Loucy (cell line): ENCODE measurements around the gene C20orf202.

ENCODE experiments used
- H2AFZ ChIP-seq: fragments of 200-600 bp; sonication (generic); 2 replicates; pipeline ENCODE4 v1.6.0; 2016; ENCODE audit warnings: antibody characterized with exemption, mild to moderate bottlenecking, low read length, moderate library complexity
- H3F3A ChIP-seq: fragments of 200-600 bp; 2 replicates; pipeline ENCODE4 v1.6.0; 2016; ENCODE audit warnings: antibody characterized with exemption, low read depth, mild to moderate bottlenecking
- H3K27me3 ChIP-seq: fragments of 200-600 bp; sonication (generic); 2 replicates; pipeline ENCODE4 v1.6.1; 2014; ENCODE audit warnings: low read length, mild to moderate bottlenecking; ENCODE audit not compliant: insufficient read depth, poor library complexity, severe bottlenecking
- H3K36me3 ChIP-seq: fragments of 200-600 bp; sonication (generic); 2 replicates; pipeline ENCODE4 v1.6.1; 2016; ENCODE audit warnings: low read length; ENCODE audit not compliant: insufficient read depth
- H3K4me1 ChIP-seq: fragments of 200-600 bp; sonication (generic); 2 replicates; pipeline ENCODE4 v1.5.1; 2014; ENCODE audit warnings: low read length, mild to moderate bottlenecking; ENCODE audit not compliant: insufficient read depth, poor library complexity, severe bottlenecking
- H3K4me2 ChIP-seq: fragments of 200-600 bp; sonication (generic); 2 replicates; pipeline ENCODE4 v1.6.0; 2014; ENCODE audit warnings: antibody characterized with exemption, low read length, low read depth, mild to moderate bottlenecking; ENCODE audit not compliant: poor library complexity, severe bottlenecking
- H3K4me3 ChIP-seq: fragments of 200-600 bp; sonication (generic); 2 replicates; pipeline ENCODE4 v1.5.1; 2014; ENCODE audit warnings: low read length, mild to moderate bottlenecking, mixed read lengths; ENCODE audit not compliant: poor library complexity, severe bottlenecking
- H3K79me2 ChIP-seq: fragments of 200-600 bp; sonication (generic); 2 replicates; pipeline ENCODE4 v1.6.1; 2014; ENCODE audit warnings: low read length; ENCODE audit not compliant: insufficient read depth
- H3K9ac ChIP-seq: fragments of 200-600 bp; sonication (generic); 2 replicates; pipeline ENCODE4 v1.6.0; 2014; ENCODE audit warnings: mild to moderate bottlenecking, low read depth, low read length, moderate library complexity; ENCODE audit not compliant: poor library complexity, severe bottlenecking
- H3K9me2 ChIP-seq: fragments of 200-600 bp; sonication (generic); replicated peaks from 2 replicates; pipeline ENCODE4 v1.6.1; 2016; ENCODE audit warnings: low read depth, low read length, mixed read lengths
- H3K9me3 ChIP-seq: fragments of 200-600 bp; sonication (generic); 2 replicates; pipeline ENCODE4 v1.6.1; 2014; ENCODE audit warnings: mild to moderate bottlenecking, antibody characterized with exemption, low read length, low read depth; ENCODE audit not compliant: insufficient read depth
- H4K20me1 ChIP-seq: fragments of 200-600 bp; sonication (generic); 2 replicates; pipeline ENCODE4 v1.6.0; 2014; ENCODE audit warnings: antibody characterized with exemption, low read length, mild to moderate bottlenecking; ENCODE audit not compliant: insufficient read depth, poor library complexity, severe bottlenecking
- EZH2phosphoT487 ChIP-seq: fragments of 200-600 bp; IDR thresholded peaks from 2 replicates; pipeline ENCODE4 v1.6.1; 2018; ENCODE audit warnings: antibody characterized with exemption, mild to moderate bottlenecking, moderate library complexity, borderline replicate concordance
- TF ChIP-seq, protein P1 (sequence below): fragments of 200-600 bp; sonication (generic); conservative IDR thresholded peaks from 2 replicates; pipeline ENCODE4 v1.5.1; 2014; ENCODE audit warnings: mild to moderate bottlenecking, antibody characterized with exemption, low read length

The C20orf202 gene

DNA sequence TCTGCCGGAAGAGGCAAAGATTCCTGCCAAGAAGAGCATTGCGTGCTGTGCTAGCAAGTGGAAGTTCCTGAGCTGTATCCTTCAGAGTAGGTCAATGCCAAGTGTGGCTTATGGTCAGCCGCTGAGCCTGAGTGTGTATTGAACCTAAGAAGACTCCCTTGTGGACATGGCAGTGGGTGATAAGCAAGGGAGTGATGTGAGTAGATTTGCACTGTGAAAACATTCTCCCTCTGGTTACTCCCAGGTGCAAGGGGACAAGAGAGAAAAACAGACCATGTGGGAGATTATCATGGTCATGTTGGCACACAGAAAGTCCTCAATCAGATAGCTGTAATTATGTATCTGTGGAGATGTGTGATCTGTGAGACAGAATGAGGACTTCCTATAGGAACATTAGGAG, 12.4 kb upstream of the C20orf202 start:
- H3K4me1 ChIP-seq = no peaks in the 10 kb centered on the region
- H3K9ac ChIP-seq = no peak overlapping the region

DNA sequence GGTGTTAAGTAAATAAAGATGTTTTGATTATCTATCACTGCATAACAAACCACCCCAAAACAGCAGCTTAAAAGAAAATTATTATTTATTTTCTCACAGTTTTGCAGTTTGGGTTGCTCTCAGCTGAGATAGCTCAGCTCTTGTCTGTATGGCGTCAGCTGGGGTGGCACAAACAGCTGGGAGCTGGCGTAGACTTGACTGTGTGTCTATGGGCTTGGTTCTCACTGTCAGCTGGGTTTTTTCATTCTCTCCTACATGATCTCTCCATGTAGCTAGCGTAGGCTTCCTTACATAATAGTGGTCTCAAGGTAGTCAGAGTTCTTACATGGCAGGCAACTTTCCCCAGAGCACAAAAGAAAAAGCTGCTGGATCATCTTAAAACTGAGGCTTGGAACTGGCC, 12.0 kb upstream of the C20orf202 start:
- H3K9me2 ChIP-seq = no peaks in the 10 kb centered on the region
- H3F3A ChIP-seq = no peaks in the 10 kb centered on the region
- H3K4me3 ChIP-seq = no peak overlapping the region
- no peaks in the 10 kb centered on the region for H3K79me2 ChIP-seq
- H3K27me3 ChIP-seq = no peaks in the 10 kb centered on the region
- no peaks in the 10 kb centered on the region for H3K36me3 ChIP-seq
- TF ChIP-seq, protein P1, sequence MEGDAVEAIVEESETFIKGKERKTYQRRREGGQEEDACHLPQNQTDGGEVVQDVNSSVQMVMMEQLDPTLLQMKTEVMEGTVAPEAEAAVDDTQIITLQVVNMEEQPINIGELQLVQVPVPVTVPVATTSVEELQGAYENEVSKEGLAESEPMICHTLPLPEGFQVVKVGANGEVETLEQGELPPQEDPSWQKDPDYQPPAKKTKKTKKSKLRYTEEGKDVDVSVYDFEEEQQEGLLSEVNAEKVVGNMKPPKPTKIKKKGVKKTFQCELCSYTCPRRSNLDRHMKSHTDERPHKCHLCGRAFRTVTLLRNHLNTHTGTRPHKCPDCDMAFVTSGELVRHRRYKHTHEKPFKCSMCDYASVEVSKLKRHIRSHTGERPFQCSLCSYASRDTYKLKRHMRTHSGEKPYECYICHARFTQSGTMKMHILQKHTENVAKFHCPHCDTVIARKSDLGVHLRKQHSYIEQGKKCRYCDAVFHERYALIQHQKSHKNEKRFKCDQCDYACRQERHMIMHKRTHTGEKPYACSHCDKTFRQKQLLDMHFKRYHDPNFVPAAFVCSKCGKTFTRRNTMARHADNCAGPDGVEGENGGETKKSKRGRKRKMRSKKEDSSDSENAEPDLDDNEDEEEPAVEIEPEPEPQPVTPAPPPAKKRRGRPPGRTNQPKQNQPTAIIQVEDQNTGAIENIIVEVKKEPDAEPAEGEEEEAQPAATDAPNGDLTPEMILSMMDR = no peak
- TF ChIP-seq EZH2phosphoT487 = no peak
- H3K4me1 ChIP-seq = no peaks in the 10 kb centered on the region
- H3K9ac ChIP-seq = no peak overlapping the region
- H4K20me1 ChIP-seq = no peaks in the 10 kb centered on the region
- no peak overlapping the region for H2AFZ ChIP-seq
- H3K4me2 ChIP-seq = no peak overlapping the region
- H3K9me3 ChIP-seq = no peaks in the 10 kb centered on the region

More for the DNA sequence above, 12.4 kb upstream of the C20orf202 start:
- H4K20me1 ChIP-seq = no peaks in the 10 kb centered on the region
- H3K9me3 ChIP-seq = no peaks in the 10 kb centered on the region
- H3K4me2 ChIP-seq = no peak overlapping the region
- H2AFZ ChIP-seq = no peak overlapping the region
- no peaks in the 10 kb centered on the region for H3F3A ChIP-seq
- H3K36me3 ChIP-seq = no peaks in the 10 kb centered on the region
- H3K27me3 ChIP-seq = no peaks in the 10 kb centered on the region
- H3K79me2 ChIP-seq = no peaks in the 10 kb centered on the region
- no peak overlapping the region for H3K4me3 ChIP-seq
- no peaks in the 10 kb centered on the region for H3K9me2 ChIP-seq
- TF ChIP-seq, protein P1 = no peak
- TF ChIP-seq EZH2phosphoT487 = no peak

DNA sequence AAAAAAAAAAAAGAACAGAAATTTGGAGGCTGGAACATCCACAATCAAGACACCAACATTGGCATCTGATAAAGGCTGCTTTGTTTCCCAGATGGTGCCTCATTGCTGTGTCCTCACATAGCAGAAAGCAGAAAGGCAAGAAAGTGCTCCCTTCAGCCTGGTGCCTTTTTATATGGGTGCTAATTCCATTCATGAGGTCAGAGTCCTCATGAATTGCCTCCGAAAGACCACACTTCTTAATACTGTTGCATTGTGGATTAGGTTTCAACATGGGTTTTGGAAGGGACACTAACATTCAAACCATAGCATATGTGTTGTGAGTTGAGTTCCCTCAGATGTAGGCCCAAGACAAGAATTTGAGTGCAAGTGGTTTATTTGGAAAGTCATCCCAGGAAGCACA, 8.0 kb upstream of the C20orf202 start:
- no peaks in the 10 kb centered on the region for H4K20me1 ChIP-seq
- TF ChIP-seq, protein P1 = no peak
- TF ChIP-seq EZH2phosphoT487 = no peak

More for the DNA sequence above, 8.0 kb upstream of the C20orf202 start:
- no peaks in the 10 kb centered on the region for H3K9me2 ChIP-seq
- no peaks in the 10 kb centered on the region for H3K79me2 ChIP-seq
- H3K27me3 ChIP-seq = no peaks in the 10 kb centered on the region
- H3K4me1 ChIP-seq = peaks cover 5% of the 10 kb centered on the region
- H3K9me3 ChIP-seq = no peaks in the 10 kb centered on the region
- H3K4me2 ChIP-seq = no peak overlapping the region
- H3F3A ChIP-seq = no peaks in the 10 kb centered on the region
- H3K4me3 ChIP-seq = no peak overlapping the region
- H3K9ac ChIP-seq = no peak overlapping the region
- H3K36me3 ChIP-seq = no peaks in the 10 kb centered on the region
- H2AFZ ChIP-seq = no peak overlapping the region
